D721Med (cell line): ENCODE measurements around the gene GSE1.

Experiments used
- DNase-seq: peaks from one replicate; pipeline ENCODE4 v3.0.0; 2011; ENCODE audit warnings: low spot score; ENCODE audit not compliant: insufficient read length
- FAIRE-seq: peaks from 2 replicates; lab custom pipeline; 2011; peaks lifted over from hg19 to GRCh38; lab: Jason Lieb, UNC
- CTCF ChIP-seq: IDR thresholded peaks from 2 replicates; pipeline ENCODE4 v1.5.1; 2012; ENCODE audit warnings: mild to moderate bottlenecking, control low read depth; ENCODE audit not compliant: insufficient read depth; ENCODE audit errors: missing control alignments

GSE1 gene

GRCh38 chr16:85570735-85571562 is 42.2 kb upstream of the GSE1 start:
- DNase-seq = no peak
- no peak for TF ChIP-seq CTCF
- no peak for FAIRE-seq

- FAIRE-seq (no peak), DNase-seq (no peak)
- TF ChIP-seq CTCF = no peak
These were observed 41.6 kb upstream of the GSE1 start for GRCh38 chr16:85571563-85571812.

- DNase-seq (no peak), FAIRE-seq (no peak)
- TF ChIP-seq CTCF = no peak
These were observed 41.1 kb upstream of the GSE1 start for GRCh38 chr16:85571813-85572619.

- DNase-seq (no peak), FAIRE-seq (no peak)
- no peak for TF ChIP-seq CTCF
These were observed 40.0 kb upstream of the GSE1 start for GRCh38 chr16:85573045-85573695.

- no peak for FAIRE-seq
- no peak for DNase-seq
- no peak for TF ChIP-seq CTCF
These were observed 39.2 kb upstream of the GSE1 start for GRCh38 chr16:85573696-85574641.

- FAIRE-seq (no peak), DNase-seq (no peak)
- TF ChIP-seq CTCF = no peak
These were observed 38.2 kb upstream of the GSE1 start for GRCh38 chr16:85574672-85575475.
